Endothelial cell of umbilical vein (primary cell): ENCODE measurements around the gene ARF1. TPM values are rescaled to one million over a fixed set of nuclear protein-coding genes. Genes with fewer than 3 reads are reported as not detected.

Source experiments
- BruUV-seq: library from RNA; stranded (reverse); fragments of 400-500 nt; replicated peaks from 2 replicates; lab custom pipeline; 2021; lab: Mats Ljungman, UMichigan
- CTCF ChIA-PET: fragments of 300-600, 350-600 bp; sonication (Branson Sonifier 250); formaldehyde crosslinking; loops from one replicate; lab custom pipeline; 2021; ENCODE audit warnings: antibody characterized with exemption, inconsistent platforms; lab: Charles Lee
- POLR2A ChIA-PET: fragments of 300-600, 350-600 bp; sonication (Branson Sonifier 250); formaldehyde crosslinking; loops from one replicate; lab custom pipeline; 2021; ENCODE audit warnings: antibody characterized with exemption, inconsistent platforms; lab: Charles Lee
- DNase-seq: peaks from one replicate; pipeline ENCODE4 v3.0.0-alpha.2; 2011; ENCODE audit warnings: low read depth, low spot score
- FAIRE-seq: peaks from 2 replicates; lab custom pipeline; 2011; peaks lifted over from hg19 to GRCh38; lab: Jason Lieb, UNC
- H2AFZ ChIP-seq: 2 replicates; pipeline ENCODE4 v1.6.0; 2012; ENCODE audit warnings: low read depth, low read length, control low read depth, inconsistent platforms
- H3K27ac ChIP-seq: 2 replicates; pipeline ENCODE4 v1.5.1; 2011; ENCODE audit warnings: low read depth, mild to moderate bottlenecking, control low read depth, low read length, moderate library complexity; ENCODE audit not compliant: insufficient read depth
- H3K27me3 ChIP-seq, 2 experiments: 2 replicates each; pipeline versions ENCODE4 v1.6.0 to v1.6.1; 2011; ENCODE audit warnings: low read length in 2 of 2, mixed read lengths in 1 of 2; ENCODE audit not compliant: control insufficient read depth in 2 of 2, insufficient read depth in 2 of 2
- H3K36me3 ChIP-seq, 2 experiments: 2 replicates in 1 of 2; 3 replicates in 1 of 2; pipeline ENCODE4 v1.5.1; 2011; ENCODE audit warnings: low read length in 2 of 2, mild to moderate bottlenecking in 1 of 2, moderate library complexity in 1 of 2; ENCODE audit not compliant: control insufficient read depth in 2 of 2, insufficient read depth in 2 of 2; ENCODE audit errors: extremely low read depth in 1 of 2
- H3K4me1 ChIP-seq: 3 replicates; pipeline ENCODE4 v1.5.1; 2011; ENCODE audit warnings: mild to moderate bottlenecking, low read length; ENCODE audit not compliant: control insufficient read depth, insufficient read depth; ENCODE audit errors: extremely low read depth
- H3K4me2 ChIP-seq: 2 replicates; pipeline ENCODE4 v1.6.1; 2011; ENCODE audit warnings: low read length, control low read depth, mixed read lengths; ENCODE audit not compliant: insufficient read depth
- H3K4me3 ChIP-seq, 3 experiments: fragments of 200-600 bp in 1 of 3; sonication (generic), shearing (Covaris generic) in 1 of 3; replicated peaks in 1 of 3; 2 replicates each; pipeline ENCODE4 v1.5.1; 2011 to 2016; ENCODE audit warnings: control low read depth in 3 of 3, low read length in 3 of 3, mild to moderate bottlenecking in 2 of 3, inconsistent platforms in 1 of 3, low read depth in 1 of 3, moderate library complexity in 1 of 3; ENCODE audit not compliant: insufficient read depth in 1 of 3
- H3K79me2 ChIP-seq: 2 replicates; pipeline ENCODE4 v1.6.0; 2012; ENCODE audit warnings: low read length, inconsistent platforms; ENCODE audit not compliant: control insufficient read depth, insufficient read depth
- H3K9ac ChIP-seq: replicated peaks from 2 replicates; pipeline ENCODE3; 2011; ENCODE audit warnings: low read length, control low read depth; ENCODE audit not compliant: insufficient read depth; ENCODE audit errors: extremely low read depth
- H3K9me1 ChIP-seq: replicated peaks from 3 replicates; pipeline ENCODE4 v1.6.0; 2011; ENCODE audit warnings: mild to moderate bottlenecking, low read length; ENCODE audit not compliant: control insufficient read depth, insufficient read depth; ENCODE audit errors: extremely low read depth
- H3K9me3 ChIP-seq: replicated peaks from 2 replicates; pipeline ENCODE4 v1.5.1; 2012; ENCODE audit warnings: low read length, inconsistent platforms; ENCODE audit not compliant: control insufficient read depth, insufficient read depth
- H4K20me1 ChIP-seq: replicated peaks from 2 replicates; pipeline ENCODE3; 2011; ENCODE audit warnings: mild to moderate bottlenecking, low read length; ENCODE audit not compliant: control insufficient read depth, insufficient read depth; ENCODE audit errors: extremely low read depth
- EZH2 ChIP-seq: IDR thresholded peaks from 2 replicates; pipeline ENCODE4 v1.6.1; 2012; ENCODE audit warnings: borderline replicate concordance, low read depth, mild to moderate bottlenecking, moderate library complexity, low read length, inconsistent platforms; ENCODE audit not compliant: severe bottlenecking
- FOS ChIP-seq: IDR thresholded peaks from 2 replicates; pipeline ENCODE4 v1.6.1; 2011; ENCODE audit warnings: mild to moderate bottlenecking, low read length, moderate library complexity, borderline replicate concordance; ENCODE audit not compliant: insufficient read depth
- GATA2 ChIP-seq: IDR thresholded peaks from 2 replicates; pipeline ENCODE4 v1.7.0; 2011; ENCODE audit warnings: low read depth, mild to moderate bottlenecking, moderate library complexity, mixed read lengths, low read length; ENCODE audit not compliant: insufficient read length, insufficient read depth
- JUN ChIP-seq: IDR thresholded peaks from 2 replicates; pipeline ENCODE4 v1.6.1; 2011; ENCODE audit warnings: borderline replicate concordance, low read depth; ENCODE audit not compliant: insufficient read length, insufficient read depth
- MYC ChIP-seq: IDR thresholded peaks from one replicate; pipeline ENCODE4 v1.6.1; 2011; ENCODE audit warnings: mild to moderate bottlenecking, low read depth, low read length
- POLR2A ChIP-seq: IDR thresholded peaks from 2 replicates; pipeline ENCODE4 v1.6.1; 2012; ENCODE audit warnings: low read depth, mild to moderate bottlenecking, control low read depth, low read length
- POLR2AphosphoS5 ChIP-seq: IDR thresholded peaks from 2 replicates; pipeline ENCODE4 v1.6.1; 2012; ENCODE audit warnings: low read depth, mild to moderate bottlenecking, control low read depth, low read length, moderate library complexity; ENCODE audit not compliant: insufficient read depth
- dilution Hi-C: fragments of 300-500 bp; cut with MboI; formaldehyde crosslinking; loops from one replicate; pipeline ENCODE4 v1.15.0; 2019; ENCODE audit warnings: low sequenced_read_pairs; ENCODE audit not compliant: extremely low pct_ligation_motif_present
- intact Hi-C: fragments of 100-400 bp; cut with micrococcal nuclease; formaldehyde crosslinking; loops from one replicate; pipeline ENCODE4 v1.10.0; 2022
- polyA plus RNA-seq, 4 experiments: library from polyadenylated mRNA; depleted of rRNA in 3 of 4; stranded (reverse) in 3 of 4; unstranded in 1 of 4; fragments of >200 nt; gene quantifications; 2 replicates each; pipeline versions ENCODE4 v1.2.1 to v1.2.3, GENCODE V29; 2011 to 2012; ENCODE audit warnings: missing spikeins in 1 of 4
- total RNA-seq: library from RNA; stranded (reverse); gene quantifications from 2 replicates; pipeline ENCODE4 v1.2.3, GENCODE V29; 2021
- TF ChIP-seq, protein P1 (sequence below), 2 donors: IDR thresholded peaks; 1 replicate in 1 of 2; 2 replicates in 1 of 2; pipeline ENCODE4 v1.5.1; 2011; ENCODE audit warnings: low read length in 2 of 2, mild to moderate bottlenecking in 2 of 2, moderate library complexity in 2 of 2, control low read depth in 1 of 2, inconsistent platforms in 1 of 2, low read depth in 1 of 2; ENCODE audit not compliant: insufficient read depth in 1 of 2; ENCODE audit errors: extremely low read depth in 1 of 2
- TF ChIP-seq, protein P2 (sequence below): IDR thresholded peaks from 2 replicates; pipeline ENCODE4 v1.6.1; 2011; ENCODE audit not compliant: insufficient read depth, insufficient read length

The ARF1 gene
- total and polyA plus RNA-seq, 2 donors (not counting 3 experiments of a cell fraction or from before 2014, with no cell fraction given), result 499 to 844 TPM

DNA sequence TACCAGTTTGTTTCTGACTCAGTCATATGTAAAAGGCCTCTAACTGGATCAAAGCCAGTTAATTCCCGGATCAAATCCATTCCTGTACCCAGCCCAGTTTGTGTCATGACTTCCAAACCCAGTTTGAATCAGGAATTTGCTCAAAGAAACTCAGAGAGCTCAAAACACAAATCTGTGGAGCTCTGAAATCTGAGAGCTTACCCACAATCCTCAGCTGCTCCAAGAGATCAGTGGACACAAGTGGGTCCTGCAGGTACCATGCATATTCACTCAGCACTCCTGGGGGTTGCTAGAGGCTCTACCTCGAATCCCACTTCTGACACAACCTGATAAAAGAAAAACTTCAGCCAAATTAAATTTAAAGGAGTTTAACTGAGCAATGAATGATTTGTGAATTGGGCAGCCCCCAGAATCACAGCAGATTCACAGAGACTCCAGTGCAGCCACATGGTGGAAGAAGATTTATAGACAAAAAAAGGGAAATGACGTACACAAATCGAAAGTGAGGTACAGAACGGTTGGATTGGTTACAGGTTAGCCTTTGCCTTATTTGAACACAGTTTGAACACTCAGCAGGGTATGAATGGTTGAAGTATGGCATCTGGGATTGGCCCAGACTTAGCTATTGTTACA is 38.5 kb downstream of the ARF1 start:
- BruUV-seq, result no TSS peak
- FAIRE-seq (no peak), DNase-seq (no peak)
- no peaks in the 10 kb centered on the region for H3K79me2 ChIP-seq
- H3K9me3 ChIP-seq, result no peaks in the 10 kb centered on the region
- no peaks in the 10 kb centered on the region for H3K9me1 ChIP-seq
- no peak overlapping the region for H3K27ac ChIP-seq
- TF ChIP-seq EZH2, result no peak
- no peak for TF ChIP-seq POLR2AphosphoS5
- no peak for TF ChIP-seq MYC
- no peak for TF ChIP-seq FOS
- TF ChIP-seq GATA2, result no peak
- TF ChIP-seq, protein P1, sequence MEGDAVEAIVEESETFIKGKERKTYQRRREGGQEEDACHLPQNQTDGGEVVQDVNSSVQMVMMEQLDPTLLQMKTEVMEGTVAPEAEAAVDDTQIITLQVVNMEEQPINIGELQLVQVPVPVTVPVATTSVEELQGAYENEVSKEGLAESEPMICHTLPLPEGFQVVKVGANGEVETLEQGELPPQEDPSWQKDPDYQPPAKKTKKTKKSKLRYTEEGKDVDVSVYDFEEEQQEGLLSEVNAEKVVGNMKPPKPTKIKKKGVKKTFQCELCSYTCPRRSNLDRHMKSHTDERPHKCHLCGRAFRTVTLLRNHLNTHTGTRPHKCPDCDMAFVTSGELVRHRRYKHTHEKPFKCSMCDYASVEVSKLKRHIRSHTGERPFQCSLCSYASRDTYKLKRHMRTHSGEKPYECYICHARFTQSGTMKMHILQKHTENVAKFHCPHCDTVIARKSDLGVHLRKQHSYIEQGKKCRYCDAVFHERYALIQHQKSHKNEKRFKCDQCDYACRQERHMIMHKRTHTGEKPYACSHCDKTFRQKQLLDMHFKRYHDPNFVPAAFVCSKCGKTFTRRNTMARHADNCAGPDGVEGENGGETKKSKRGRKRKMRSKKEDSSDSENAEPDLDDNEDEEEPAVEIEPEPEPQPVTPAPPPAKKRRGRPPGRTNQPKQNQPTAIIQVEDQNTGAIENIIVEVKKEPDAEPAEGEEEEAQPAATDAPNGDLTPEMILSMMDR (IDR thresholded peaks at IDR 0.05; ENCODE audit: extremely low read depth in 1 of 2, insufficient read depth in 1 of 2, low read depth in 1 of 2, low read length in 2 of 2), result no peak
- TF ChIP-seq POLR2A, result no peak
- TF ChIP-seq JUN, result no peak
- TF ChIP-seq, protein P2, sequence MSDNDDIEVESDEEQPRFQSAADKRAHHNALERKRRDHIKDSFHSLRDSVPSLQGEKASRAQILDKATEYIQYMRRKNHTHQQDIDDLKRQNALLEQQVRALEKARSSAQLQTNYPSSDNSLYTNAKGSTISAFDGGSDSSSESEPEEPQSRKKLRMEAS, result no peak
- dilution Hi-C loops, result loop anchor here (10.0 kb wide), 1 partner anchor 64 kb away; no protein-coding TSS in a partner anchor
- no peaks in the 10 kb centered on the region for H3K4me1 ChIP-seq
- no peak overlapping the region for H2AFZ ChIP-seq
- ChIA-PET POLR2A (no interaction called here), CTCF (interaction anchor here (1.4 to 1.5 kb wide), 2 partner anchors 10 to 121 kb away, joined by 6 to 7 read pairs; no protein-coding TSS in a partner anchor)
- H3K4me2 ChIP-seq, result no peak overlapping the region
- no peaks in the 10 kb centered on the region for H4K20me1 ChIP-seq
- intact Hi-C loops, result no loop called here
- H3K9ac ChIP-seq, result no peak overlapping the region
- no peaks in the 10 kb centered on the region for H3K36me3 ChIP-seq
- H3K27me3 ChIP-seq, result peaks cover 20 to 21% of the 10 kb centered on the region in 2 experiments
- H3K4me3 ChIP-seq, result no peak overlapping the region
